Frontal cortex (tissue), 4 donors: ENCODE measurements around the gene MAPKBP1. TPM values are rescaled to one million over a fixed set of nuclear protein-coding genes. Genes with fewer than 3 reads are reported as not detected.

Experiments used
- DNase-seq, 2 donors: peaks; one replicate each; pipeline ENCODE4 v3.0.0; 2012; ENCODE audit warnings: low spot score in 2 of 2
- FAIRE-seq: peaks from 2 replicates; lab custom pipeline; 2012; peaks lifted over from hg19 to GRCh38; lab: Jason Lieb, UNC
- small RNA-seq: library from RNA; depleted of rRNA; stranded (forward); fragments of <200 nt; gene quantifications from one replicate; pipeline ENCODE3, GENCODE V24; 2014
- total RNA-seq: library from RNA; depleted of rRNA; stranded (reverse); fragments of >200 nt; gene quantifications from one replicate; pipeline ENCODE4 v1.2.3, GENCODE V29; 2014
- donor health status: control.
- donor health status: control.
- donor health status: control.

The MAPKBP1 gene
- total RNA-seq, 1 donor from 2014 or later = 31.4 TPM

- FAIRE-seq = no peak
- no peak for DNase-seq
Observed at GRCh38 chr15:41861736-41862356, 87.6 kb downstream of the MAPKBP1 start.

- FAIRE-seq (no peak), DNase-seq (no peak)
Observed at GRCh38 chr15:41862515-41863116, 88.3 kb downstream of the MAPKBP1 start.

GRCh38 chr15:41865490-41866055, 91.3 kb downstream of the MAPKBP1 start:
- no peak for DNase-seq
- no peak for FAIRE-seq

- FAIRE-seq (no peak), DNase-seq (no peak)
Observed at GRCh38 chr15:41866263-41866703, 92.0 kb downstream of the MAPKBP1 start.

GRCh38 chr15:41866872-41867579, 92.7 kb downstream of the MAPKBP1 start:
- FAIRE-seq (no peak), DNase-seq (no peak)

GRCh38 chr15:41868321-41868720, 94.0 kb downstream of the MAPKBP1 start:
- no peak for FAIRE-seq
- no peak for DNase-seq

- DNase-seq = no peak
- FAIRE-seq = no peak
Observed at GRCh38 chr15:41869770-41870688, 95.7 kb downstream of the MAPKBP1 start.

- FAIRE-seq = no peak
- no peak for DNase-seq
Observed at GRCh38 chr15:41870689-41871081, 96.4 kb downstream of the MAPKBP1 start.

- FAIRE-seq = no peak
- no peak for DNase-seq
Observed at GRCh38 chr15:41871175-41871905, 97.1 kb downstream of the MAPKBP1 start.

GRCh38 chr15:41872166-41872747, 98.0 kb downstream of the MAPKBP1 start:
- FAIRE-seq (no peak), DNase-seq (no peak)

GRCh38 chr15:41873711-41874110, 99.4 kb downstream of the MAPKBP1 start:
- no peak for FAIRE-seq

GRCh38 chr15:41874736-41875135, 100.5 kb downstream of the MAPKBP1 start:
- DNase-seq = no peak
- FAIRE-seq = no peak

More at GRCh38 chr15:41873711-41874110, 99.4 kb downstream of the MAPKBP1 start:
- DNase-seq = no peak

GRCh38 chr15:41876007-41876406, 101.7 kb downstream of the MAPKBP1 start:
- FAIRE-seq (no peak), DNase-seq (no peak)

GRCh38 chr15:41876689-41877088, 102.4 kb downstream of the MAPKBP1 start:
- DNase-seq (no peak), FAIRE-seq (no peak)

Small RNA genes within 50 kb of the gene (small RNA-seq; reads per million reads assigned to genes)
- gene JMJD7-PLA2G4B (not detected), gene MIR4310 (not detected), gene RNA5SP393 (not detected)

Other genes starting within 250 kb of the MAPKBP1 start
- gene RPAP1, start 230.2 kb upstream of the MAPKBP1 start, total RNA-seq = 11.8 TPM
- 22.4 TPM for gene TYRO3, start 215.3 kb upstream of the MAPKBP1 start, total RNA-seq
- gene MGA, start 114.1 kb upstream of the MAPKBP1 start, total RNA-seq = 81.9 TPM
- gene JMJD7, start 53.6 kb downstream of the MAPKBP1 start, total RNA-seq = 0.82 TPM
- 2.4 TPM for gene PLA2G4B, start 64.4 kb downstream of the MAPKBP1 start, total RNA-seq
- 0.41 TPM for gene SPTBN5, start 119.6 kb downstream of the MAPKBP1 start, total RNA-seq
- 2.0 TPM for gene EHD4, start 198.1 kb downstream of the MAPKBP1 start, total RNA-seq
- not detected for gene PLA2G4E, start 246.6 kb downstream of the MAPKBP1 start, total RNA-seq